Activated T-helper 2 cell treated with anti-CD3 and anti-CD28 coated beads, Interferon-gamma antibody, Interleukin-2, Interleukin-4, amounts not matched to agents 10 μg/mL and 5 μg/mL and 100 μg/mL, durations not matched to agents 14 hours and 24 hours and 36 hours (primary cell): ENCODE results near the gene CALHM1. TPM values are rescaled to one million over a fixed set of nuclear protein-coding genes. Genes with fewer than 3 reads are reported as not detected.
"Not testable (repeated sequence)": the region's sequence is repeated elsewhere in the genome, so short reads cannot be mapped to it uniquely, and the experiment has no call there.

ENCODE experiments used
- DNase-seq: peaks from one replicate; pipeline ENCODE4 v3.0.0; 2021; ENCODE audit warnings: low spot score
- H3K27ac Mint-ChIP-seq: one replicate; pipeline ENCODE4 v1.8.0; 2021; ENCODE audit warnings: mixed read lengths
- H3K27me3 Mint-ChIP-seq: one replicate; pipeline ENCODE4 v1.8.0; 2021; ENCODE audit warnings: low read depth, mixed read lengths
- H3K36me3 Mint-ChIP-seq: one replicate; pipeline ENCODE4 v1.8.0; 2021; ENCODE audit warnings: low read depth, mixed read lengths
- H3K4me1 Mint-ChIP-seq: one replicate; pipeline ENCODE4 v1.8.0; 2021; ENCODE audit warnings: low read depth, mixed read lengths
- H3K4me3 Mint-ChIP-seq: one replicate; pipeline ENCODE4 v1.8.0; 2021; ENCODE audit warnings: low read depth, mild to moderate bottlenecking, moderate library complexity, mixed read lengths
- H3K9me3 Mint-ChIP-seq: one replicate; pipeline ENCODE4 v1.8.0; 2021; ENCODE audit warnings: mixed read lengths
- intact Hi-C: fragments of 100-400 bp; cut with micrococcal nuclease; formaldehyde crosslinking; loops from one replicate; pipeline ENCODE4 v1.15.1; 2023
- total RNA-seq: library from RNA; stranded (reverse); gene quantifications from 2 replicates; pipeline ENCODE4 v1.2.3, GENCODE V29; 2022

Gene CALHM1
- total RNA-seq, 1 donor from 2014 or later, result not detected

DNA sequence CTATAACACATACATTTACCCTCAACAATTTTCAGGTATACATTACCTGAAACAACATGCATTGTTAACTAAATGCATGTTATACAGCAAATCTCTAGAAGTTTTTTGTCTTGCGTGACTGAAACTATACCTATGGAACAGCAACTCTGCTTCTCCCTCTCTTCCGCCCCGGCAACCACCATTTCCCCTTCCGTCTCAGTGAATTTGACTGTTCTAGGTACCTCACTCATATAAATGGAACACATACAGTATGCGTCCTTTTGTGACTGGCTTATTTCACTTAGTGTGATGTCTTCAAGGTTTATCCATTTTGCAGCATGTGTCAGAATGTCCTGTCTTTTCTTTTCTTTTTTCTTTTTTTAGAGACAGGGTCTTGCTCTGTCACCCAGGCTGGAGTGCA lies 29.1 kb downstream of the CALHM1 start:
- peak; percentile 19 for DNase-seq
- Mint-ChIP-seq H3K27ac (peak overlapping the region; percentile 78), H3K36me3 (peaks cover 94% of the 10 kb centered on the region), H3K27me3 (no peaks in the 10 kb centered on the region), H3K9me3 (no peaks in the 10 kb centered on the region), H3K4me1 (peaks cover 43% of the 10 kb centered on the region), H3K4me3 (peak overlapping the region; percentile 35)
- intact Hi-C loops, result no loop called here

DNA sequence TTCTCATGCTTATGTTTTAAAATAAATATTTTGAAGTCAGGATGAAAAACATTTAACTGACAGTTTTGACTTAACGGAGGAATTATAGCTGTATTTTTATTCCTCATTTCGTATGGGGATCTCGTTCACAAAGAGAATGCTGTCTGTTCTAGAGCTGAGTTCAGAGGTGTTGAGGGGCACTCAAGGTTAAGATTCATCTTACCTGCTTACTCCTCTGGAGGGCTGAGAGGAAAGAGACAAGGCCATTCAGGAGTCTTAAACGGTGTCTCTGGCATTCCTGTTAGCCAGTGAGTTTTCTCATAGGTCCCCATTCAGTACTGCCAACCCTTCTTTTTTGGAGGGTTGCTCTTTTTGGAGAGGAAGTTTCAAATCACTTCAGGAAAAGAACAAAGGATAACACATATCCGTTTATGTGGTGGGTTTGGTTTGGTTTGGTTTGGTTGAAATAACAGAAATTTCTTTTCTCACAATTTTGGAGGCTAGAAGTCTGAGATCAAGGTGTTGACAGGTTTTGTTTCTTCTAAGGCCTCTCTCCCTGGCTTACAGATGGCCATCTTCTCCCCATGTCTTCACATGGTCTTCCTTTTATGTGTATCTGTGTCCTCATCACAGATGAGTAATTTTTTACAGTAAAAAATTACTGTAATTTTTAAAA lies 29.6 kb downstream of the CALHM1 start:
- Mint-ChIP-seq H3K27ac (peak overlapping the region; percentile 66), H3K4me3 (no peak overlapping the region), H3K9me3 (no peaks in the 10 kb centered on the region), H3K4me1 (peaks cover 43% of the 10 kb centered on the region), H3K27me3 (no peaks in the 10 kb centered on the region), H3K36me3 (peaks cover 95% of the 10 kb centered on the region)
- DNase-seq, result no peak
- intact Hi-C loops, result no loop called here

DNA sequence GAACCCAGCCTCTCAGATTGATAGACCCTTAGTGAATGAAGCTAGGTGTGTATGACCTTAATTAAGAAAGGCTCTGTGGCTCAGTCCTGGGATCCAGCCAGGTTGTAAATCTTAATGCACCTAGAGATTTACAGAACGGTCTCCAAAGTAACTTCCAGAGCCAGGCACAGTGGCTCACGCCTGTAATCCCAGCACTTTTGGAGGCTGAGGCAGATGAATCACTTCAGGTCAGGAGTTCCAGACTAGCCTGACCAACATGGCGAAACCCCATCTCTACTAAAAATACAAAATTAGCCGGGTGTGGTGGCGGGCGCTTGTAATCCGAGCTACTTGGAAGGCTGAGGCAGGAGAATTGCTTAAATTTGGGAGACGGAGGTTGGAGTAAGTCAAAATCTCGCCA lies 30.8 kb downstream of the CALHM1 start:
- intact Hi-C loops, result no loop called here

DNA sequence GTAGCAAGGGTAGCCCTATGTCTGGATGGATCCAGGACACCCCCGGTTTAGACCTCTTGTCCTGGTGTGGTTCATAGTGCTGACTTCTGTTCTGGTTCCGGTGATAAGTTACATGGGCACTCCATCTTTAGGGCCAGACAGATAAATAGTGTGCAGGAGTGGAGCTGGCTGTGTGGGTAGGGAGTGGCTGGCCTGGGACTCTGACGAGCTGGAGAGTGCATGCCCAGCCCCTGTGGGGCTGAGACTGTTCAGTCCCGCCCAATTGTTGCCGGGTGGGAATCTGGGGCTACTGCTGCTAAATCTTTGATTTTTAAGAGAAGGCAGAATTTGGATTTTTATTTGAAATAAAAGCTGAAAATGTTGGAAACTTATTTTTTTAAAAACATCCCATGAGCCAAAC lies 35.0 kb downstream of the CALHM1 start:
- intact Hi-C loops, result no loop called here
- no peaks in the 10 kb centered on the region for H3K27me3 Mint-ChIP-seq
- no peak for DNase-seq
- H3K27ac Mint-ChIP-seq, result no peak overlapping the region
- peaks cover 10% of the 10 kb centered on the region for H3K4me1 Mint-ChIP-seq
- no peaks in the 10 kb centered on the region for H3K9me3 Mint-ChIP-seq
- peaks cover 92% of the 10 kb centered on the region for H3K36me3 Mint-ChIP-seq
- no peak overlapping the region for H3K4me3 Mint-ChIP-seq

More for the DNA sequence above, 30.8 kb downstream of the CALHM1 start:
- Mint-ChIP-seq H3K27me3 (no peaks in the 10 kb centered on the region), H3K36me3 (peaks cover 97% of the 10 kb centered on the region), H3K9me3 (no peaks in the 10 kb centered on the region), H3K27ac (no peak overlapping the region), H3K4me3 (no peak overlapping the region), H3K4me1 (peaks cover 43% of the 10 kb centered on the region)
- DNase-seq, result no peak

DNA sequence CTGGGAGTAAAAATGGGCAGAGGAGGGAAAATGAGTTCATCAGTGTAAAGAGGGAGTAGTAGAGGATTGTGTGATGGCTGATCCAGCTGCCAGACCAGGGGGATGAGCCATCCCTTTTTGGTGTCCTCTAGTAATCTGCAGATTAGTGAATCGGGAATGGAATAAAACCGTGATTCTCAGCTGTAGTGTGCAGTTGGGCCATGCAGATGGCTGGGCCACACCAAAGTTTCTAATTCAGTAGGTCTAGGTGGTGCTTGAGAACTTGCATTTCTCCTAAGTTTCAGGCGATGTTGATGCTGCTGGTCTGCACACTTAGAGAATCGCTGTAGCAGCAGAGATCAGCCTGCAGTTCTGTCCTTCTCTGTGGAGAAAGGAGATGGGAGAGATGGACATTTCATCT lies 39.6 kb downstream of the CALHM1 start:
- Mint-ChIP-seq H3K9me3 (no peaks in the 10 kb centered on the region), H3K4me3 (no peak overlapping the region), H3K27ac (no peak overlapping the region), H3K27me3 (no peaks in the 10 kb centered on the region), H3K4me1 (no peaks in the 10 kb centered on the region), H3K36me3 (peaks cover 89% of the 10 kb centered on the region)
- no peak for DNase-seq
- intact Hi-C loops, result no loop called here

DNA sequence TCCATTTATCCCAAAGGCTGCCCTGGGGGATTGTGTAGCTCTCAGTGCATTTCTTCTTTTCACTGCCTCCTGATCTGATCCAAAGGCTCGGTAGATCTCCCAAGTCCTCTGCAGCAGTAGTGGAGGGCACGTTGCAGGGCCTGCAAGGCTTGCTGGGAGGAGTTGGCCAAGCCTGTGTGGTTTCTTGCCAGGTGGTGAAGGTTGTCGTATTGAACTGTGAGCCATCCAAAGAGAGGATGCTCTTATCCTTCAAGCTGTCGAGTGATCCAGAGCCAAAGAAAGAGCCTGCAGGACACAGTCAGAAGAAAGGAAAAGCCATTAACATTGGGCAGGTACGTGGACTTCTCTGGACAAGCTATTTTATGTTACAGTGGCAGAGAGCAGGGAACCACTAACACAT lies 41.1 kb downstream of the CALHM1 start:
- intact Hi-C loops, result no loop called here
- no peak overlapping the region for H3K27ac Mint-ChIP-seq

DNA sequence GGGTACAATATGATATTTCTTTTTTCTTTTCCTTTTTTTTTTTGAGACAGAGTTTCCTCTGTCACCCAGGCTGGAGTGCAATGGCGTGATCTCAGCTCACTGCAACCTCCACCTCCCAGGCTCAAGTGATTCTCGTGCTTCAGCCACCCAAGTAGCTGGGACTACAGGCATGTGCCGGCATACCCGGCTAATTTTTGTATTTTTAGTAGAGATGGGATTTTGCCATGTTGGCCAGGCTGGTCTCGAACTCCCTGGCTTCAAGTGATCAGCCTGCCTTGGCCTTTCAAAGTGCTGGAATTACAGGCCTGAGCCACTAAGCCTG lies 41.6 kb downstream of the CALHM1 start:
- H3K9me3 Mint-ChIP-seq, H3K4me1 Mint-ChIP-seq, intact Hi-C loops, H3K27me3 Mint-ChIP-seq, H3K4me3 Mint-ChIP-seq, DNase-seq, H3K27ac Mint-ChIP-seq: not testable (repeated sequence)
- H3K36me3 Mint-ChIP-seq, result peaks cover 87% of the 10 kb centered on the region

More for the DNA sequence above, 41.1 kb downstream of the CALHM1 start:
- Mint-ChIP-seq H3K4me1 (no peaks in the 10 kb centered on the region), H3K9me3 (no peaks in the 10 kb centered on the region), H3K36me3 (peaks cover 89% of the 10 kb centered on the region), H3K4me3 (no peak overlapping the region), H3K27me3 (no peaks in the 10 kb centered on the region)
- no peak for DNase-seq

DNA sequence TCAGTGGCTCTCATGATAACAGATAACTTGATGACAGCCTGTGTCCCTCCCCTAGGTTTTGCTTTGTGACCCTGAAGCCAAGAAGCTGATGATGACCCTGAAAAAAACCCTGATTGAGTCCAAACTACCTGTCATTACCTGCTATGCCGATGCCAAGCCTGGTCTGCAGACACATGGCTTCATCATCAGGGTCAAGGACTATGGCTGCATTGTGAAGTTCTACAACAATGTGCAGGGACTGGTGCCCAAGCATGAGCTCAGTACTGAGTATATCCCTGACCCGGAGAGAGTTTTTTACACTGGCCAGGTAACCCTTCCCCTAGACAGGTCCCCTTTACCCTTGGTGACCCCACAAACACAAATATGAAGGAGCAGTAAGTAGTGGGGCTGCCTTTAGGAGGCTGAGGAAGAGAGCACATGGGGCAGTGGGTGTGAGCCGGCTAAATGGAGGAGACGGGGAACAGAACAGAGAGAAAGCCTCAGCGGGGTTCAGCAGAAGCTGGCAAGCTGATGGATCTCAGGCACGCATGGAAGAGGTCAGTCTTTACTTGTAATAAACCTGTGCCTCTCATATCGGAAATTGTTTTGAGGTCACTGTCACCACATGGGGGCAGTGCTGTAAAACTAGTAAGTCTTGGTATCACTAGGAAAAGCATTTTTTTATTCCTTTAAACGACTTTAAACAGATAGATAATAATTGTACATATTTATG lies 42.1 kb downstream of the CALHM1 start:
- Mint-ChIP-seq H3K27me3 (no peaks in the 10 kb centered on the region), H3K9me3 (no peaks in the 10 kb centered on the region), H3K27ac (no peak overlapping the region), H3K4me1 (no peaks in the 10 kb centered on the region), H3K4me3 (no peak overlapping the region), H3K36me3 (peaks cover 87% of the 10 kb centered on the region)
- intact Hi-C loops, result loop anchor here (1.0 kb wide), 1 partner anchor 69 kb away; no protein-coding TSS in a partner anchor
- peak; percentile 47 for DNase-seq

DNA sequence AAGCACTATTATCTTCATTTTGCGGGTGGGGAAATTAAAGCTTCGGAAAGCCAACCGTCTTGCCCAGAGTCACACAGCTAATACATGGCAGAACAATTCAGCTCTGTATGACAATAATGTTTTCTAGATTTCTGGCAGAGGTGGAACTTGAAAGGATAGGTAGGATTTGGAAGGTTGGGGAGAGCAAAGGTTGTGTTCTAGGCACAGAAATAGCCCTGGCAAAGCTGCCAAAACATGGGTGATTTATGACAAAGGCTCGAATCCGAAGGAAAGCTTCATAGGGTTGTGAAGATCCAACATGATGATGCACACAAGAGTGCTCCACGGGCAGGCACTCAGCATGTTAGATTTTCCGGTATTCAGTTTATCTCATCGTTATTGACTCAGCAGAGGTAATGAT lies 43.1 kb downstream of the CALHM1 start:
- DNase-seq, result no peak
- no peaks in the 10 kb centered on the region for H3K9me3 Mint-ChIP-seq
- intact Hi-C loops, result no loop called here

DNA sequence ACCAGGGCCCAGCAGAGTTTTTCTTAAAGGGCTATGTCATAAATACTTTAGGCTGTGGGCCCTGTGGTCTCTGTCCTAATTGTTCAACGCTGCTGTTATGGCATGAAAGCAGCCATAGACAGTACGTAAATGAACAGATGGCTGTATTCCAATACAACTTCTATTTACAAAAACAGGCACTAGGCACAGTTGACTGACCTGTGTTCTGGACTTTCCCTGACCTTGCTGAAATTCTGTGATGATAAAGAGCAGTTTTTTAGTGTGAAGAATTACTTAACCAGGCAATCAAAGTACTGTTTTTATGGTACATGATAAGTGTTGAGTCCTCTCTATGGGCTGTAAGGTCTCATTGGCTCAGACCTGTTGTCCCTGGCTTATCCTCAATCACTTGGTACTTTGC lies 45.1 kb downstream of the CALHM1 start:
- H3K4me3 Mint-ChIP-seq, result no peak overlapping the region
- intact Hi-C loops, result no loop called here
- DNase-seq, result no peak
- no peaks in the 10 kb centered on the region for H3K4me1 Mint-ChIP-seq
- H3K9me3 Mint-ChIP-seq, result no peaks in the 10 kb centered on the region
- no peaks in the 10 kb centered on the region for H3K27me3 Mint-ChIP-seq
- H3K27ac Mint-ChIP-seq, result no peak overlapping the region
- peaks cover 82% of the 10 kb centered on the region for H3K36me3 Mint-ChIP-seq

More for the DNA sequence above, 43.1 kb downstream of the CALHM1 start:
- Mint-ChIP-seq H3K4me1 (no peaks in the 10 kb centered on the region), H3K36me3 (peaks cover 82% of the 10 kb centered on the region), H3K27me3 (no peaks in the 10 kb centered on the region), H3K27ac (no peak overlapping the region), H3K4me3 (no peak overlapping the region)

Other genes with a start within 250 kb of the CALHM1 start
- not detected in 2 replicates for gene RPEL1, start 213.0 kb downstream of the CALHM1 start, total RNA-seq
- 0.78 and 0.87 TPM in 2 replicates for gene INA, start 181.8 kb downstream of the CALHM1 start, total RNA-seq
- gene PCGF6, start 107.8 kb downstream of the CALHM1 start, total RNA-seq, result 16.8 and 17.7 TPM in 2 replicates
- 9.5 and 10.7 TPM in 2 replicates for gene TAF5, start 90.9 kb downstream of the CALHM1 start, total RNA-seq
- gene ATP5MK, start 62.4 kb downstream of the CALHM1 start, total RNA-seq, result 476 and 483 TPM in 2 replicates
- 79.4 and 81.6 TPM in 2 replicates for gene PDCD11, start 62.3 kb downstream of the CALHM1 start, total RNA-seq
- 20.3 and 21.1 TPM in 2 replicates for gene CALHM2, start 6.5 kb downstream of the CALHM1 start, total RNA-seq
- not detected in 2 replicates for gene CALHM3, start 20.3 kb upstream of the CALHM1 start, total RNA-seq
- gene NEURL1, start 34.8 kb upstream of the CALHM1 start, total RNA-seq, result 1.7 and 2.2 TPM in 2 replicates